H54 (cell line): ENCODE results near the gene MYO15B.
"Not testable (repeated sequence)": the region's sequence is repeated elsewhere in the genome, so short reads cannot be mapped to it uniquely, and the experiment has no call there.

Experiments
- DNase-seq: peaks from one replicate; pipeline ENCODE4 v3.0.0; 2011; ENCODE audit warnings: low spot score, mixed read lengths; ENCODE audit not compliant: insufficient read length
- FAIRE-seq: peaks from 3 replicates; lab custom pipeline; 2011; peaks lifted over from hg19 to GRCh38; lab: Jason Lieb, UNC
- POLR2A ChIP-seq: IDR thresholded peaks from 2 replicates; pipeline ENCODE4 v1.6.1; 2011; ENCODE audit warnings: low read depth, mild to moderate bottlenecking, low read length

Gene MYO15B

DNA sequence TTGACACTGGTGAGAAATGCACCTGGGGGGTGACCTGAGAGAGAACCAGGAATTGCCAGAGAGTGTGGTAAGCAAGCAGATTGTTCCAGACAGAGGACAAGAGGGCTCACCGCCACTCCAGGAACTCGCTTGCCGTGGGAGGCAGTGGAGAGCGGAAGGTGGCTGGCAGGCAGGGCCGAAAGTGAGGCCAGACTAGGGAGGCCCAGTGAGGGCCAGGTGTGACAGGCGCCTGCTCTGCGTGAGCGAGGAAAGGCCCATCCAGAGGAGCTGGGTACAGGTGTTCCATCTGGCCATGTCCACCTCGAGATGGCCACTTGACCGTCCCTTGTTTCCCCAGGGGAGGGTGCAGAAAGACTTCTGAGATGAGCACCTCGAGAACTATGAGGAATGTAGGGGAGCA lies 11.9 kb upstream of the MYO15B start:
- FAIRE-seq (no peak), DNase-seq (no peak)
- no peak for TF ChIP-seq POLR2A

DNA sequence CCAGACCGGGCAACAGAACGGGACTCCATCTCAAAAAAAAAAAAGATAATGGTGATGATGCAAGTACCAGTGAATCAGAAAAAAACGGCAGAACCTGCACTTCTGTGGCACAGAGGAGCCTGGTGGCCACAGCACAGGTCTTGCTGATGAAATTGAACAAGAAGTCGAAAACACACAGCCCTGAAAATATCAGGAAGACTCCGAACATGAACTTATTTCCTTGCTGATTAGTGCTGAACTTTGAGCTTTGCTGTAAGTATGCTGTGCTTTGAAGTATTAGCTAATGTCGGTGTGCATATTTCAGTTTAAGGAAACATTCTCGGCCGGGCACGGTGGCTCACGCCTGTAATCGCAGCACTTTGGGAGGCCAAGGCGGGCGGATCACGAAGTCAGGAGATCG lies 10.9 kb upstream of the MYO15B start:
- DNase-seq: no peak
- no peak for FAIRE-seq
- no peak for TF ChIP-seq POLR2A

DNA sequence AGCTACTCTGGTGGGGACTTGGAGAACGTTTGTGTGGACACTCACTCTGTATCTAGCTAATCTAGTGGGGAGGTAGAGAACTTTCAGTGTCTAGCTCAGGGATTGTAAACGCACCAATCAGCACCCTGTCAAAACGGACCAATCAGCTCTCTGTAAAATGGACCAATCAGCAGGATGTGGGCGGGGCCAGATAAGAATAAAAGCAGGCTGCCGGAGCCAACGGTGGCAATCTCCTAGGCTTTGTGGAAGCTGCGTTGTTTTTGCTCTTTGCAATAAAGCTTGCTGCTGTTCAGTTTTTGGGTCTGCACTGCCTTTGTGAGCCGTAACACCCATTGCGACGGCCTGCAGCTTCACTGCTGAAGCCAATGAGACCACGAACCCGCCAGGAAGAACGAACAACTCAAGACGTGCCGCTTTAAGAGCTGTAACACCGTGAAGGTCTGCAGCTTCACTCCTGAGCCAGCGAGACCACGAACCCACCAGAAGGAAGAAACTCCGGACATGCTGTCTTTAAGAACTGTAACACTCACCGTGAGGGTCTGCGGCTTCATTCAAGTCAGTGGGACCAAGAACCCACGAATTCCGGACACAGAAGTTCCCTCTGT lies 6.4 kb upstream of the MYO15B start:
- not testable (repeated sequence) for FAIRE-seq, DNase-seq

DNA sequence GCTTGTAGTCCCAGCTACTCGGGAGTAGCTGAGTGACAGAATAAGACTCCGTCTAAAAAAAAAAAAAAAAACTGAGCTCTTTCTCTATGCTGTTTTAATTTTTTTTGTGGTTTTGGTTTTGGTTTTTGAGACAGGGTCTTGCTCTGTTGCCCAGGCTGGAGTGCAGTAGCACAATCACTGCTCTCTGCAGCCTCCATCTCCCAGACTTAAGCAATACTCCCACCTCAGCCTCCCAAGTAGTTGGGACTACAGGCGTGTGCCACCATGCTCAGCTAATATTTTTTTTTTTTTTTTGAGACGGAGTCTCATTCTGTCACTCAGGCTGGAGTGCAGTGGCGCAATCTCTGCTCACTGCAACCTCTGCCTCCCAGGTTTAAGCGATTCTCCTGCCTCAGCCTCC lies 4.4 kb upstream of the MYO15B start:
- FAIRE-seq, DNase-seq: not testable (repeated sequence)

DNA sequence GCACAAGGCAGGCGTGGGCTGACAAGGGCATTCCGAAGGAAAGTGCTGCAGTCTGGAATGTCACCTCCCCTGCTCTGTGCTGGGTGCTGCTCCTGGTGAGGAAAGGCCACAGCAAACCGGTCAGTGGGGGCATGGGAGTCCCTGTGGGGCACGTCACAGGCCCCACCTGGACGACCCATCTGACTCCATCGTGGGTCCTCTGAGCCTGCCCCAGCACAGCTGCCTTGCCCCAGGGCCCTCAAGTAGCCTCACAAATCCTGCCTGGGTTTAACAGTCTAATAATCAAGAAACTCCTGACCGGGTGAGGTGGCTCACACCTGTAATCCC lies 2.8 kb upstream of the MYO15B start:
- FAIRE-seq (no peak), DNase-seq (no peak)
- no peak for TF ChIP-seq POLR2A

DNA sequence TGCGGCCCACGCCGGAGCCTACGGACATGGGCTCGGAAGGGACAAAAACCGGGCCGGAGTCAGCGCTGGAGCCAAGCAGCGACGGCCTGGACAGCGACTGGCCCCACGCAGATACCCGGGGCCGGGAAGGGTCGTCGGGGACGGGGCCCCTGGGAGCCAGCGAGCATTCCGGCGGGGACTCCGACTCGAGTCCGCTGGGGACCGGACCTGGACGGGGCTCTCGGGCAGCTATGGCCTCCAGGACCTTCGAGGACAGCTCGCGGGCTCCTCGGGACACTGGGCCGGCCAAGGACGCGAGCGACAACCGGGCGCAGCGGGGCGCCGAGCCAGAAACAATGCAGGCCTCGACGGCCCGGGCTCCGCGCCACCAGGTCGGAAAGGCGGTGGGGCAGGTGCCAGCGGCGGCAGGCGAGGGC lies 1.0 kb downstream of the MYO15B start:
- no peak for DNase-seq
- no peak for TF ChIP-seq POLR2A

DNA sequence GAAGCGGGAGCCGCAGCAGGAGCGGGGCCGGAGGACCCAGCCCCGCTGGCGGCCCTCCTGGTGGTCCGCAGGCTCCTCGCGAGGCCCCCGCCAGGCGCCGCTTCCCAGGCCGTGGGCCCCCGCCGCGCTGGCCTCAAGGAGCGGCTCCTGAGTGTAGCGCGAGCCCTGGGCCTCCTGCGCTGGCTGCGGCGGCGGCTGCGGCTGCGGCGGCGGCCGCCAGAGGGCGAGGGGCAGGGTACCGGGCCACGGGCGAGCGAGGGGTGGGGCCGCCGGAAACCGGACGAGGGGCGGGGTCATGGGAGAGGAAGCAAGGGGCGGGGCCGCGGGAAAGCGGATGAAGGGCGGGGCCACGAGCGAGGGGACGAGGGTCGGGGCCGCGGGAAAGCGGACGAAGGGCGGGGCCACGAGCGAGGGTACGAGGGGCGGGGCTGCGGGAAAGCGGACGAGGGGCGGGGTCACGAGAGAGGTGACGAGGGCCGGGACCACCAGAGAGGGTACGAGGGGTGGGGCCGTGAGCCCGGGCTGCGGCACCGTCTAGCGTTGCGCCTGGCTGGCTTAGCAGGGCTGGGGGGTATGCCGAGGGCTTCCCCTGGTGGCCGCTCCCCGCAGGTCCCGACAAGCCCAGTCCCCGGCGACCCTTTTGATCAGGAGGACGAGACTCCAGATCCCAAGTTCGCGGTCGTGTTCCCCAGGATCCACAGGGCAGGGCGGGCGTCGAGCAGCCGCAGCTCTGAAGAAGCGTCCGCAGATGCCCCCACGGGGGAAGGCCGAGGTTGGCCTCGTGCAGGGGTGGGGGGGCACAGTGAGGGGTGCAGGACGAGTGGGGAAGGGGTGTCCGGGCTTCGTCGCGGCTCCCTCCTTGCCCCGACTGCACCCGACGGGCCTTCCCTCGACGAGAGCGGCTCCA lies 1.7 kb downstream of the MYO15B start:
- FAIRE-seq (no peak), DNase-seq (peak; percentile 100)
- peak; percentile 24; the same call in 1 of the 2 replicates for TF ChIP-seq POLR2A

More for the DNA sequence above, 1.0 kb downstream of the MYO15B start:
- FAIRE-seq: no peak

DNA sequence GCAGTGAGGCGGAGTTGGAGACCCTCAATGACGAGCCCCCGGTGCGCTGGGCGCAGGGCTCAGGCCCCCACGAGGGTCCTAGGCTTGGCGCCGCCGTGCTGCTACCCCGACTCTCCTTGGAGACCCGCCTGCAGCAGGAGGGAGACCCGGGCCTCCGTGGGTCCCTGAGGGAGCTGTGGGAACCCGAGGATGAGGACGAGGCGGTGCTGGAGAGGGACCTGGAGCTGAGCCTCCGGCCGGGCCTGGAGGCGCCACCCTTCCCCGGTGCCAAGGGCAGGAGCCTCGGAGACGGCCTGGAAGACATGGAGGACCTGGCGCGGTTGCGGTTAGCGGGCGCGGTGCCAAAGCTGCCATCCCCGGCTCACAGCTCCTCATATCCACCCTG lies 2.3 kb downstream of the MYO15B start:
- no peak for TF ChIP-seq POLR2A
- FAIRE-seq (no peak), DNase-seq (no peak)

DNA sequence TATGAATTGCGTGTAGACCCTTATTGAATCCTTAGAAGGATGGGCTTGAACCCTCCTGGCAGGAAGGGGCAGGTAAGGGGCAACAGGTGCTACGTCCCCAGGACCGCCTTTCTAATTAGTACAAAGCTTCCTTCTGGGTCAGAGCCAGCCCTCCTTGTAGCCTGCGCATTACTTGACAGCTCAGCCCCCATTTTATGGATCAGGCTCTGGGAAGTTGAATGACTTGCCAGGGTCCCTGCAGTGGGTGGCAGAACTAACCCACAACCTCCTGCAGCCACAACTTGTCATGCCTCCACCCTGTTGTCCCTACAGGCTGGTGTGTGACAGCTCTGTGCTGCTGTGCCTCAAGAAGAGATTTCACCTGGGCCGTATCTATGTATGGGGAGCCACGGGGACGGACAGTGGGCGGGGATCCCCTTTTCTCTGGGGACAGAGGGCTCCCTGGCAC lies 2.7 kb downstream of the MYO15B start:
- no peak for TF ChIP-seq POLR2A
- DNase-seq (no peak), FAIRE-seq (no peak)

DNA sequence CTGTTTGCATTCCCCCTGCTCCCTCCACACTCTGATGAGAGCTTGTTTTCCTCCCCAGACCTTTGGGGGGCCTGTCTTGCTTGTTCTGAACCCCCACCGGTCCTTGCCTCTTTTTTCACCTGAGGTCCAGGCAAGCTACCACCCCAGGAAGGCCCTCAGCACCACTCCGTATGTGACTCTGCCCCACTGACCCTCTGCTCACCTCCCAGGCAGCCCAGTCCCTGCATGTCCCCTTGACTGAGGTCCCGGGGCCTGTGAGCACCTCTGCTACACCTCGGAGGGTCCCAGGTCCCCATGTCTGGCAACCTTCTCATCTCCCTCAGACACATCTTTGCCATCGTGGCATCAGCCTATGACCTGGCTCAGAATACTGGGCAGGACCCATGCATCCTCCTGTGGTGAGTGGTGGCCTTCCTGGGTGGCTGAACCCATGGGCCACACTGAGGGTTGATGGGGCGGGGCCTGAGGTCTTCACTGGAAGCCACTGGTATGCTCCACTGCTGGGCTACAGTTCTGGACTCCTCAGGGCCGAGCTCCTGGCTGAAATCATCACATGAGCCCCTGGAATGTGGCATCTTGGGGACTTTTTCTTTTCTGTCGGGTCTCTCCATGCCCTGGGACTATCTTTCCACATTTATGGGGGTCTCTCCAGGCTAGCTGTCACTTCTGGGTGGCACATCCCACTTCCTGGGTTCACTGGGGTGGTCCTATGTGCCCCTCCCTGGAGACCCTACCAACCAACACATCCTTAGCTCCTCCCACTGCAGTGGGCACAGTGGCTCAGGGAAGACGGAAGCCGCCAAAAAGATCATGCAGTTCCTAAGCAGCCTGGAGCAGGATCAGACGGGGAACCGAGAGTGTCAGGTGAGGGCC lies 3.5 kb downstream of the MYO15B start:
- FAIRE-seq (no peak), DNase-seq (no peak)
- no peak for TF ChIP-seq POLR2A

DNA sequence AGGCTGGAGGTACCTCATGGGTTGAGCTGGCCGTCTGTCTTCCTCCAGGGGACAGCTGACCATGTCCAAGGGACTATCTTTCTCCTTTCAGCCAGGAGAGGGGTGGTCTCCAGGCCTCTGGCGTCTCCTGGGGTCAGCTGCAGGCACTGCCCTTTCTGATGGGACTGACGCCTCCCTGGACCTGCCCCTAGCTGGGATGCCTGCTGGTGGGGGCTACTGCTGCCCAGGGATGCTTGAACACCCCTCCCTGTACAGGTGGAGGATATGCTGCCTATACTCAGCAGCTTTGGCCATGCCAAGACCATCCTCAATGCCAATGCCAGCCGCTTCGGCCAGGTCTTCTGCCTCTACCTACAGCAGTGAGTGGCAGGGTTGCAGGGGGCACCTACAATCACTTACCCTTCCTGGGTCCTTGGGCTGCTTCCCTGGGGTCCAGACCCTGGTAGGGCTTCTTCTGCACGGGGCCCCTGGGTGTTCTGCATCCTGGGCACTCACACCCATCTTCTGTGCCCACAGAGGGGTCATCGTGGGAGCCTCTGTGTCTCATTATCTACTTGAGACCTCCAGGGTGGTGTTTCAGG lies 4.2 kb downstream of the MYO15B start:
- DNase-seq (no peak), FAIRE-seq (no peak)
- no peak for TF ChIP-seq POLR2A

DNA sequence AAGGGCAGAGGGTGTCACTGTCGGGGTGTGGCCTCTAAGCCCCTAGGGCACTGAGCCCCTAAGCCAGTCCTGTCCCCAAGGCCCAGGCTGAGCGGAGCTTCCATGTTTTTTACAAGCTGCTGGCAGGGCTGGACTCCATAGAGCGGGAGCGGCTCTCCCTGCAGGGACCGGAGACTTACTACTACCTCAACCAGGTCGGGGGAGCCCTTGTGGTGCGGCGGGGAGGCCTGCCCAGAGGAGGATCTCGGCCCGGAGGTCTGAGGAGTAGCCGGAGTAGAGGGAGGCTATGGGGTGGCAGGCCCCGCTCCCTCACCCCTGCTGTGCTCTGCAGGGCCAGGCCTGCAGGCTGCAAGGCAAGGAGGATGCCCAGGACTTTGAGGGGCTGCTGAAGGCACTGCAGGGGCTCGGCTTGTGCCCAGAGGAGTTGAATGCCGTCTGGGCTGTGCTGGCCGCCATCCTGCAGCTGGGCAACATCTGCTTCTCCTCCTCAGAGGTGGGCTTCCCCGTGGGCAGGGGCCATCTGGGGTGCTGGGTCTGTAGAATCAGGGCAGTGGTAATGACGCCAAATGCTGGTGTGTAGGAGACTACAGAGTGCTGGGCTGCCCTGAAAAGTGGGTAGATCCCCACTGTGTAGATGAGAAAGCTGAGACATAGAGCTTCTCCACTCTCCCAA lies 4.9 kb downstream of the MYO15B start:
- DNase-seq (no peak), FAIRE-seq (no peak)
- TF ChIP-seq POLR2A: no peak

DNA sequence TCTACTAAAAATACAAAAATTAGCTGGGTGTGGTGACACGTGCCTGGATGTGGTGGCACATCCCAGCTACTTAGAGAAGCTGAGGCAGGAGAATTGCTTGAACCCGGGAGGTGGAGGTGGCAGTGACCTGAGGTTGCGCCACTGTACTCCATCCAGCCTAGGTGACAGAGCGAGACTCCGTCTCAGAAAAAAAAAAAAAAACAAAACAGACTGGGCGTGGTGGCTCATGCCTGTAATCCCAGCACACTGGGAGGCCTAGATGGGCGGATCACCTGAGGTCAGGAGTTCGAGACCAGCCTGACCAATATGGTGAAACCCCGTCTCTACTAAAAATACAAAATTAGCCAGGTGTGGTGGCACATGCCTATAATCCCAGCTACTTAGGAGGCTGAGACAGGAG lies 5.8 kb downstream of the MYO15B start:
- not testable (repeated sequence) for DNase-seq, FAIRE-seq
